HG03039 (cell line): ENCODE measurements around the gene GPC6.
"Not testable (repeated sequence)": the region's sequence is repeated elsewhere in the genome, so short reads cannot be mapped to it uniquely, and the experiment has no call there.

Experiments
- ATAC-seq: cut with Tn5 transposase; IDR thresholded peaks from one replicate; pipeline ENCODE4 v1.9.1; 2021; ENCODE audit warnings: mild to moderate bottlenecking, moderate library complexity; ENCODE audit not compliant: unreplicated experiment

GPC6 gene

DNA sequence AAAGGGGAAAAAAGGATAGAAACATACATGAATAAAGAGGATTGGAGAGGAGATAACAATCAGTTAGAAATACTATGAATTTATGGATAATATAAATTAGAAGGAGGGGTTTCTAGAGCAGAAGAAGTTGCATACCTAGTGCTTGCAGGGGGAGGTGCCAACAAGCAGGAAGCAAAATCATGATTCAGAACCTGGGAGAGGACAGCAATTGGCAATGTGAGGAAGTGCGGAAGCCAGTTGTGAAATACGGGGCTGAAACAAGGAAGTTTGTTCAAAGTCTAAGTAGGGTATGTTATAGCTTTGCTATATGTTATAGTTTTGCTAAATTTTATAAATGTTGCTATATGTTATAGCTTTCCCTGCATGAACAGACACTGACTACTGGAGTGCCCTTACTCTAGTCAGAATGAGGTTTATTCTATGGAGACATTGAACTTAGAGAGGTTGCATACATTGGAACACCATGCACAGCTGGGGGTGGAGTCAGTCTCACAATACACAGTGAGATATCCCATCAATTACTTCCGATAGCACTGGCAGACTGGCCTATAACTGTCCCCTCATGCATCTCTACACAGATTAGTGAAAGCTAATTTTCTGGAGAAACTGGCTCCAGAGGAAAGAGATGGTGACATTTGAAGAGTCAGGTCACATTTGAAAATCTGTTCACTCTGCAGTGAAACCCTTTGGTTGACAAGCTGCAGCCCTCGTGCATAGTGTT is 92.1 kb downstream of the GPC6 start:
- ATAC-seq, result no peak

DNA sequence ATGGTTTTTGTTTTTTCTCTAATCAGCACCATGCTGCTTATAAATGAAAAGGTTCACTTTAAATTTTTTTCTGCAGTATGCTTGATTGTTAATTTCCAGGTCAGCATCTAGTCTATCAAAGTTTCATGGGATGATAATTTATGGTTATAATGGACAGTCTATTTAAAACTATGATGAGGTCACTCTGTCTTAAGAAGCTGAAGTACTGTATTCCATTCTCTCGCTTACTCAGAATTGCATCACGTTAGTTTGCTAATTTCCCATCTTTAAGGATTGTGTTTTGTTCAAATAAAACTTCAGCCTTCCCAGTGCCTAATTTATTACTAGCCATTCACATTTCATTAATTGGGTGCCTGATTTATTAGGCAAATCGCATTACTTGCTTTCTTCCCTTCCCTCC is 94.3 kb downstream of the GPC6 start:
- ATAC-seq, result no peak

DNA sequence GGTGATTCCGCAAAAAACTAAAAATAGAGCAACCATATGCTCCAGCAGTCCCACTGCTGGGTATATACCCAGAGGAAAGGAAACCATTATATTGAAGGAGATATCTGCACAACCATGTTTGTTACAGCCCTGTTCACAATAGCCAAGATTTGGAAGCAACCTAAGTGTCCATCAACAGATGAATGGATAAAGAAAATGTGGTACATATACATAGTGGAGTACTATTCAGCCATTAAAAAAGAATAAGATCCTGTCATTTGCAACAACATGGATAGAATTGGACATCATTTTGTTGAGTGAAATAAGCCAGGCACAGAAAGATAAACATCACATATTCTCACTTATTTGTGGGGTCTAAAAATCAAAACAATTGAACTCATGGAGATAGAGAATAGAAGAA is 97.3 kb downstream of the GPC6 start:
- ATAC-seq, result not testable (repeated sequence)

DNA sequence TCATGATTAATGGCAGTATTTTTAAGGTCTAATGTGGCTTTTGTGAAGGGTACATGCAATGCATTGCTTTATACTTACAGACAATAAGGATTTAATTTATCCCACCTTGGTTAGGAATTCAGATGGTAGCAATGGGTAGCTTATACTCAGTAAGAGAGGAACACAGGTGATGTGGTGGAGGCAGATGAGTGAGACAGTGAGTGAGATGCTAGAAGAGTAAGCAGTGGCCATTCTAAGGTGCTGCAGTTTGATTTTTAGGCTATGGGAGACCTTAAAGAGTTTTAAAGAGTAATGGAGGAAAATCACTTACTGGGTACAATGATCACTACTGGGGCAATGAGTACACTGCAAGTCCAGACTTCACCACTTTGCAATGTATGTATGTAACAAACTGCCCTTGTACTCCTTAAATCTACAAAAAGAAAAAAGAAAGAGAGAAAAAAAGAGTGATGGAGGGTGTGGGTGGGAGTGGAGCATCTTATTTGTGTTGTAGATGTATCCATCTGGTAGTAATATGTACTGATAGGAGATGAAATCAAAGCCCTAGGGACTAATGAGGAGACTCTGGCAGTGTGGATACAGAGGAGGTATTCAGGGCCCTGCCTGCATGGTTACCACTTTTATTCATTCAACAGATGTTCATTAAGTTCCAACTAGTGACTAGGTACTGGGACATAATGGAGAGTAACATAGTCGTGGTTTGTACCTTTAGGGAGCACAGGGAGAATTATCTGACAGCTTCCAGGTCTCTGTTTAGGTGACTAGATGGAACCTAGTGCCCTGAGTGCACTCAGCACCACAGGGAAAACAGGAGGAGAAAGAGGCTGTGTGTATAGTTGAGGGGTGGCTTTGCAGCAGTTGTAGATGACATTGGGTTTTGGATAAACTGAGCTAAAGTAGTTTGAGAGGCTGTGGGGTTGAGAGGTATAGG is 99.0 kb downstream of the GPC6 start:
- no peak for ATAC-seq

DNA sequence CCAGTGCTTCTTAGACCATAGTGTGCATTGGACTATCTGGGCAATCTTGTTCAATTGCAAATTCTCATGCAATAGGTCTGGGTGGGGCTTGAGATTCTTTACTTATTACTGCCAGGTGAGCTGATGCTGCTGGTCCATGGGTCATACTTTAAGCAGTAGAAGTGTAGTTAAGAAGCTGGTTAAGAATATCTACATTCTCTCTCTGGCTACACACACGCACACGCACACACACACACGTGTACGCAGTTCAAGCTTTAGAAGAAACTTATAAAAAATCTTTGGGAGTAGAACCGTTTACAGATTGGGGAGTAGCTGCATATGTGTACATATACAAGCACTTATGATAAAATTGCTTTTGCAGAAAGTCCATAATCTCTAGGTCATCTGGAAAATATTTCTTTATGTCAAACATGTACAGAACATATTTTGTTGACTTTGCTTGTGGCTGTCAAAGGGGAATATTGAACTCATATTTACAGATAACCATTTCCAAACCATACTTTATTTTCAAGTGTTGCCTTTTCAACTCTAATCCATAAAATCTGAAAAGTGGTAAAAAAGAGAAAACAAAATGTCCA is 99.7 kb downstream of the GPC6 start:
- no peak for ATAC-seq

DNA sequence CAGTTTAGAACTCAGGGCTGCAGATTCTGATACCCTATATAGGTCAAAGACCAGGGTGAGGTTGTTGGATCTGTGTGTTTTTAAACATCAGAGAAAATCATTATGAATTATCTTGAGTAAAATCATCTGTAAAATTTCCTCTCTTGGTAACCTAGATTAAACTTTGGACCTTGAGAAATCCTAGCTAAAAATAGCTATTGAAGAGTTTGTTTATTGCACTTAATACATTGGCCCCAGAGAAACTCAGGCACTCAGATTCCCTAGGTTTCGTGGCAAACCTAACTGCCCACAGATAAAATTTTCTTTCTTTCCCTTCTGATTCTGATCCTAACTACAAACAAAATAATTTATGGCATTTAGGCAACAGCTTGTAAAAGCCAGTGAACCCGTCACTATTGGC is 102.3 kb downstream of the GPC6 start:
- ATAC-seq, result no peak

DNA sequence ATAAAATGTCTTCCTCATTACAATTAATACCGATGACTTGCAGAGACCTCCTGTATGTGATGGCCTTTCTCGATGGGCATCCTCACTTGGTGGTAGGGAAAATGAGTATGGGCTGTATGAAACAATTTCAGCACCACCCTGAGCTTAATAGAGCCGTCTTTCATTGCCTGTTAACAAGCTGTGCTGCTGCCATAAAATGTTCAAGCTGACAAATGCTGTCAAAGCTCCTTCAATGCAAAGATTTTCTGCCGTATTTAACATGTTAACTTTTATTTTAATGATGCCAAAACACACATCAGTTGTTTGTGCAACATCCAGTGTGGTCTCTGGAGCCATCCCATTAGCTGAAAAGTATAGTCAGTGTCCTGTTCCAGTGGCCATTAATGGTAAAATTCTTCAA is 110.1 kb downstream of the GPC6 start:
- no peak for ATAC-seq

DNA sequence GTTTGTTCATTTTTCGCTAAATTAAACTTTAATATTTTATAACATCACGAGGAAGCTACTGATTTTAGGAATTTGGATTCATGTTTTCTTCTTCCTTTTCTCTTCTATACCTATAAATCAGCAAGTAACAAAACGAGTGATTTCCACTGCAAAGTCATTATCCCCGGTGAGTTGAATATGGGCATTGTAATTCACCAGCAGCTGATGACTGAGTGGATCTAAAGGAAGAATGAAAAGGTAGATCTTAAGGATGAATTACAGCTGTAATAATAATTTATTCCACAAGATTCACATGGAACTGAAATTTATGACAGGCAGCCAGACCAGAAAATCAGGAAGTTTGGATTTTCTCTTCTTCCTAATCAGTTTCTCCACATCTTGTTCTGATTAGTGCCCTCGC is 111.4 kb downstream of the GPC6 start:
- no peak for ATAC-seq

DNA sequence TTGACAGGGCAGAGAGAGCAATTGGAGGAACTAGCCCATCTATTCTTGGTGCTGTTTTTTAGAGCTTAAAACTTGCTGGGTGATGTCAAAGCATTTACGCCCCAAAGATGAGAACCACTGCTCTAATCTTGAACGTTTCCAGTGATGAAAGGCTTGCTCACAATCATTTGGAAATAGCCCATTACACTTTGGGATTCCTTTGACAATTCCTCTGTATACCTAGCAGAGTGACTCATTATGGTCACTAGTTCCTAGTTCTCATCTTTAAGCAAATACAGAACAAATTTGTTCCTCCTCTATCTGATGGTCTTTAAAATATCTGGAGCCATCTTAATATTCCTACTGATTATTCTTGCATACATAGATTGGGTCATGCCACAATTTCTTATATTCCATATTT is 112.3 kb downstream of the GPC6 start:
- no peak for ATAC-seq

DNA sequence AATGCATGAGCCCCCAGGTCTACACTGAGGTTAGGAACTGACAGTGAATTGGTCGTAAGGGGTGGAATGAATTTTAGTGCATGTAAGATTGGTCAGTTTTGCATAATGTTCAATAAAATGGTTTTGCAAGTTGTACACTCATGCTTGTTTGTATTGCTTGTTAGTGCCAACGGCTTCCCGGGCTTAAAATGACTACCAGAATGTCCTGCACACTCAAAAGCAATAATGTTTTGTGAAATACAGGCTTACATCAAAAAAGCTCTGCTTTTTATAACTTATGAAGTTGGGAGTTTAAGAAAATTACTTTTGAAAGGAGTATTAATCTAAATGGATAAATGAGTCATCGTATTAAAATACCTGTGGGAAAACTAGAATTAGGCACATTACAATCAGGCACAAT is 112.9 kb downstream of the GPC6 start:
- ATAC-seq, result no peak

DNA sequence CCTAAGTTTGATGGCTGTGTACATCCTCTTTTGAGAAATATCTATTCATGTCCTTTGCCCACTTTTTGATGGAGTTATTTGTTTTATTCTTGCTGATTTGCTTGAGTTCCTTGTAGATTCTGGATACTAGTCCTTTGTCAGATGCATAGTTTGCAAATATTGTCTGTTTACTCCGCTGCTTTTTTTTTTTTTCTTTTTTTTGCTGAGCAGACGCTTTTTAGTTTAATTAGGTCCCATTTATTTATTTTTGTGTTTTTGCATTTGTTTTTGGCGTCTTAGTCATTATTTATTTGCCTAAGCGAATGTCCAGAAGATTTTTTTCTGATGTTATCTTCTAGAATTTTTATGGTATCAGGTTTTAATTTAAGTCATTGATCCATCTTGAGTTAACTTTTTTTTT is 114.9 kb downstream of the GPC6 start:
- ATAC-seq, result no peak

DNA sequence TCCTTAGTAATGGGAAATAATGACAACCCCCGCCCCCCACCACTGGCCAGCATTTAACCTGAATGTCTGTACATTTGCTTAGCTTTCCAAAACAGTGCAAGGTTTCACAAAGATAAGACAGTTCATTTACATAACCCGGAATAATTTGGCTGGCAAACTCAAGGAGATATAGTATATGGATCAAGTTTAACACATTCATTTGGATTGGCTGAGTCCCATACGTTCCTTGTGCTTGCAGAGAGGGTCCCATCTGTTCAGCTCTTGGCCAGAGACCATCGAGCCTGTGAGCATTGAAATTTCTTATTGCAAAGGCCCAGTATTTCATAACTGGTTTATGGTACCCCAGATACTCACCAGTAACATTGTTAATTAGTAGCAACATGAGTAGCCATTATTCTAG is 116.5 kb downstream of the GPC6 start:
- ATAC-seq, result no peak

DNA sequence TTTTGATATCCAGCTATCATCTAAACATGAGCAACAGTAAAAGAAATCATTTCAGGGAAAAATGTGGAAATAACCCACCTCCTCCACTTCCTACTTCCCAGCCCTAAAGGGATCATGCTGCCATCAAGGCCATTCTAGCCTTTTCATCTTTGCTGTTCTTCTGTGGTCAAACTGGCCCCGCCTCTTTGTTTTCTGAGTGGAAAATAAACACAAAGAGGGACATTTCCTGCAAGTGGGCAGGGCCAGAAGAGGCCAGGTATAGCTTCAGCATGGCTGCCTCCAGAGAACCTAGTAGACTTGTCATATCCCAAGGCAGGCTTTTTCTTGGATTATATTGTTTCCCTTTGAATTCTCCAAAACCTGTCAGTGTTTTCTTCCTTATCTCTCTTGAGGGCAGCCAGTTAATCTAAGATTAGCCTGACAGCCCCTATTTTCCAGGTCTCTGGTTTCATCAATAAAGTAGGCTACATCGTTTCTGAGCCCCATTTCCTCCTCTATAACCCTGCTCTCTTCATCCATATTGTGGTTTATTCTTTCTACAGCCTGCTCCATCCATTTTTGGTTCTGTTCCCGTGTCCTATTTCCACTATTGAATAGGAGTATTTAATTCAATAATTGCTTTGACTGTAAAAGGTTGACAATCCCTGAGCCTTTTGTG is 117.6 kb downstream of the GPC6 start:
- no peak for ATAC-seq

DNA sequence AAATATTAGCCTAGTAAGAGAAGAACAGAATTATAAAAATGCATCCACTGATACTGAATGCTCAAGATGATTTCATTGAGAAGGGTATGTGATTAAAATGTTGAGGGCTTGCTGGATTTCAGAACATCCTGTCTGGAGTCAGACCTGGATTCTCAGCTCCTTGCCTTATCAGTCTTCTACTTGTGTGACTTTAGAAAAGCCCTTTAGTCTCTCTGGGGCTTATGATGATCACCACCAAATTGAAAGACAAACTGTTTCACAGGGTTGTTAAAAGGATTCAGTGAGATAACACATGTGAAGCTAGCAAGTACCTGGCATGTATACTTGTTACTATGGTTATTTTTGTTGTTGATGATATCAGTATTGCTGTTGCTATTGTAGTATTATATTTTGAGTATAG is 118.4 kb downstream of the GPC6 start:
- ATAC-seq, result no peak

DNA sequence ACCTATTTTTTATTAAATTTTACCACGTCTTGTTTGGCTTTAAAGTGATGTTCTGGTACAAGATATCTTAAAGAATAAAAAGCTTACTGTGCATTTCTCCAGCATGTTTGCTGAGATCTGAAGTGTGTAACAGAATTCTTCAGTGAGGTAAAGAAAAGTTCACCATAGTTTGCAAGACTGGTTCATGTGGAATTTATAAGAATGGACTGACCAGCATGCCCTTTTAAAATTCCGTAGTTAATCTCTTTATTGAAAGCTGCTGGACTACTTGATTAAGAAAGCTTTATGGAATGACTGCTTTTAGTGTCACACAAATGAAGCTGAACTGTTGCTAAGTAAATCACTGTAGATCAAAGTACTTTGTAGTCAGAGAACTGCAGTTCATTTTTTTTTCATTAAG is 119.2 kb downstream of the GPC6 start:
- no peak for ATAC-seq

DNA sequence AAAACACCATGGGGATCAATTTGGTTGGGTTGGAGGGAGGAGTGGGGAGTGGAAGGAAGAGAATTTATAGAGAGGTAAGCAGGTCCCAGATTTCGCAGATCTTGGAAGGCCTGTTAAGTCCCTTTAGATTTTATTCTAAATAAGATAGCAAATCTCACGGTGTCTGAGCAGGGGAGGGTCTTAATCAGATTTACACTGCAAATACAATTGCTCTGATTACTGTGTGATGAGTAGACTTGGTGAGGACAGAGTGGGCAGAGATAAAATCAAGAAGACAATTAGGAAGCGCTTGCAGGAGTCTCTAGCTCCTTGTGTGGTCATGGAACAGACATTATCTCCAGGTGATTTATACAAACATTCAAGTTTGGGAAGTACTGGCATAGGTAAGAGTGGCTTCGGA is 126.0 kb downstream of the GPC6 start:
- no peak for ATAC-seq

DNA sequence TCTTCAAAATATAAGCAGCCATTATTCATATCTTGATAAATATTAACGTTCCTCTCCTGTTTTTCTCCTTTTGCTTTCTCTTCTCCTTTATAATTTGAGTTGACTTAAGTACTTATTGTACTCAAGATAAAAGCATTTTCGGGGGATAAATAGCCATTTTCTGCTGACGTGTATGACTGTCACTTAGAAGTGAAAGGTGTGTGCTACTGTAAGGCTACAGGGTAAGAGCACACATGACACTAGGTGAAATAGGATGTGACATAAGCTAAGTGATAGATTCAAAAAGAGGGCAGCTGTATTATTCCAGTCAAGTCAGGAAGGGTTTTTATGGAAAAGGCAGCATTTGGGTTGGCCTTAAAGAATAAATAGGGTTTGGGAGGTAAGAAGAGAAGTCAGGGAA is 128.5 kb downstream of the GPC6 start:
- no peak for ATAC-seq

DNA sequence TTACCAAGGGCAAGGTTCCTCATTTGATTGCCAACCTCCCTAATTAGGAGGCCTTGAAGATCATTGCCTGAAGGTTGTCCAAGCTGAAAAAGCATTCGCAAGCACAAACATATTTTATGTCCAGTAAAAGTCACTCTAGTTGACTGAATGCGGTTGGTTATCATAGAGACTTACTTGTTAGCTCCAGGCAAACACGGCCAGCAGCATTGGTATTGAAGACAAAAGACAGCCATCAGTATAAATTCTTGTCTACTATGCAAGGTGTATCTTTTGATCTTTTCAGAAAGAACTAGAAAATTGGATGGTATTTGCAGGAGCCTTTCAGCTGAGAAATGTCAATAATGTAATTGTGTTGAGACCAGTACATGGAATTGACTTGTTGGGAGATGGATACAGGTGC is 129.9 kb downstream of the GPC6 start:
- no peak for ATAC-seq

DNA sequence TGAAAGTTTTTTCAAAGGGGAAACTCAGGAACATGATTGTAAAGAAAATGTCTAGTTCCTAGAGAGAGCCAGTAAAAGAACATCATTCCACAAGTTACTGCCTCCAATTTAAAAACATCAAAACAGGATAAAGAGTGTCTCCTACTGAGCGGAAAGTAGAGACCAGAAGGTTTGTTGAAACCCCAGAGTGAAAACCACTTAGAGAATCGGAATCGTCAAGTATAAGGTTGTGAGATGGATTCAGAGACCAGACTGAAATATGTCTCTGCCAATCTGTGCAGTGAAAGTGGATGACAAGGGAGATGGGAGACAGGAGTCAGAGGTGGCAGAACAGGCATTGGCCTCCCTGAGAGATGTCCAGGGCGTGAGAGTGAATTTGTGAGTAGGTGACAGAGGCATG is 133.4 kb downstream of the GPC6 start:
- no peak for ATAC-seq

DNA sequence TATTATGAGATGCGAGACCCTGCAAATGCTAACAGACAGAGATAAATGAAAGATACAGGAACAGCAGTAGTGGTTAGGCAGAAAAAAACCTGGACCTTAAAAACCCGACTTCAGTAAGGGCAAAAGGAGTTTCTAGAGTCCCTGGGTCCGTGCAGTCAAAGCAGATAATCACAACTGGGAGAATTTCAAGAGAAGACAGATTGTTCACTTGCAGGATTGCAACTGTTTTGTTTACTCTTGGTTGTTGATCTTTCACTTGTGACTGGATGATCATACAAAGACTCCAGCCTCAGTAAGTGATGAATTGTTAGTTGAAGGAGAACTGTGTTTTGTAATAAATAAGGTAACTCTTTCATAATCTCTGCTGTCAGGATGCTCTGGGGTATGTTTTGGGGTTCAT is 135.1 kb downstream of the GPC6 start:
- no peak for ATAC-seq

DNA sequence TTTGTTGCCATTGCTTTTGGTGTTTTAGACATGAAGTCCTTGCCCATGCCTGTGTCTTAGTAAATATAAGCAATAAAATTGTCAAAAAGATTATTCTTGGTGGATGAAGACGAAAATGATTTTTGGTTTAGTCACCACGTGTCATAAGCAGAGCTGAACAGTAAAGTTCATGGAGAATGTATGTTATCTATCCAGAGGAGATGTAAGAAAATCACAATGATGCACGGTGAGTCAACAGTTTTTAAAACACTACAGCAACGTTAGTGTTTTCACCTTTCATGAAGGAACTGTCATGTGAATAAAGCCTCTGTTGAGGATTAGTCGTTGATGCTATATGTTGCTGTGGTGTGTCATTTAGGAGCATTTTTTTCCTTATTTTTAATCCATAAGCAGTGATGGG is 137.6 kb downstream of the GPC6 start:
- no peak for ATAC-seq

DNA sequence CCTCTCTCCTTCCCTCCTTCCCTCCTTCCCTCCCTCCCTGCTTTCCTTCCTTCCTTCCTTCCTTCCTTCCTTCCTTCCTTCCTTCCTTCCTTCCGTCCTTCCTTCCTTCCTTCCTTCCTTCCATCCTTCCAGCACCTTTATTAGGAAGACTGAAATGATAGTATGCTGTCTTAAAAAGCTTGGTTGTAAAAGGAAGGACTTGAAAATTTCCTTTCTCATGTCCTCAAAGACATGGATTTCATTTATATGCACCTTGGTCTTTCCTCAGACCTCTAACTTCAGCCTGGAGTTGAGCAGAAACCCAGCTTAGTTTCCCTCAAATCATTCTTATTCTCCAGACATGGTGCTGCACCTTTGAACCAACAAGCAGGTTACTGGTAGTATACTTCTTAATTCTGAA is 141.7 kb downstream of the GPC6 start:
- ATAC-seq, result no peak
